Adrenal gland (tissue), 12 donors: ENCODE measurements around the gene ARHGAP25. TPM values are rescaled to one million over a fixed set of nuclear protein-coding genes. Genes with fewer than 3 reads are reported as not detected.
A peak's percentile ranks its signal among the peaks of the same experiment; 100 is the strongest.

ENCODE experiments used
- DNase-seq, 7 donors: peaks; one replicate each; pipeline ENCODE4 v3.0.0-alpha.2; 2019 to 2020
- H3K27ac ChIP-seq, 5 donors: fragments of 200-600 bp; sonication (generic) in 4 of 5; 1 replicate in 3 of 5; 2 replicates in 2 of 5; pipeline versions ENCODE4 v1.5.1 to v1.8.0; 2016 to 2020; ENCODE audit warnings: mild to moderate bottlenecking in 1 of 5
- H3K27me3 ChIP-seq: fragments of 200-600 bp; 2 replicates; pipeline ENCODE4 v1.8.0; 2021
- H3K36me3 ChIP-seq, 2 donors: fragments of 200-600 bp; replicated peaks in 1 of 2; 1 replicate in 1 of 2; 2 replicates in 1 of 2; pipeline versions ENCODE4 v1.5.1 to v1.8.0; 2018 to 2022
- H3K4me1 ChIP-seq, 2 donors: fragments of 200-600 bp; replicated peaks in 1 of 2; 1 replicate in 1 of 2; 2 replicates in 1 of 2; pipeline versions ENCODE4 v1.5.1 to v1.8.0; 2018 to 2021
- H3K4me3 ChIP-seq, 4 donors: fragments of 200-600 bp; sonication (generic) in 3 of 4; one replicate each; pipeline ENCODE4 v1.5.1; 2016 to 2018
- H3K9me3 ChIP-seq, 3 donors: fragments of 200-600 bp; sonication (generic) in 1 of 3; replicated peaks in 1 of 3; 1 replicate in 2 of 3; 2 replicates in 1 of 3; pipeline versions ENCODE4 v1.5.1 to v1.8.0; 2016 to 2021
- CTCF ChIP-seq, 6 experiments: fragments of 450-650 bp in 4 of 6; fragments of 200-600 bp in 2 of 6; sonication (generic) in 1 of 6; IDR thresholded peaks; 1 replicate in 5 of 6; 2 replicates in 1 of 6; pipeline versions ENCODE4 v1.5.1 to v1.8.0; 2016 to 2021; ENCODE audit warnings: antibody characterized with exemption in 6 of 6, mild to moderate bottlenecking in 2 of 6, moderate library complexity in 1 of 6
- POLR2A ChIP-seq, 2 donors: fragments of 450-650 bp; IDR thresholded peaks; one replicate each; pipeline ENCODE4 v1.6.1; 2017; ENCODE audit warnings: antibody characterized with exemption in 2 of 2, mild to moderate bottlenecking in 2 of 2, moderate library complexity in 1 of 2
- WGBS, 4 donors: extraction: QIAGEN DNeasy Blood & Tissue Kit in 2 of 4; methylation state at CpG; one replicate each; pipeline versions ENCODE4 v1.1.5 to v1.1.7; 2013 to 2017; 5-methylcytosine and 5-hydroxymethylcytosine counted together
- intact Hi-C, 2 donors: fragments of 100-400 bp; cut with DNase I; formaldehyde crosslinking; loops; one replicate each; pipeline versions ENCODE4 v1.14.1 to v1.15.0; 2022 to 2023
- polyA plus RNA-seq, 3 donors: library from polyadenylated mRNA; stranded (reverse); fragments of 200-250 nt in 2 of 3; fragments of 350-450 nt in 1 of 3; fragmentation: Illumina TruSeq in 1 of 3; extraction: RNeasy Lipid Tissue Mini Kit (QIAGEN cat#74804) in 1 of 3; gene quantifications; one replicate each; pipeline ENCODE4 v1.2.3, GENCODE V29; 2013 to 2014
- total RNA-seq, 9 donors: library from RNA; depleted of rRNA in 4 of 9; stranded (reverse); fragments of >200 nt in 4 of 9; fragments of 120-200 nt in 1 of 9; fragmentation: NEBNext Ultra II Directional in 1 of 9; extraction: Animal tissue kit (Norgen Biotek cat#: 25700) in 1 of 9; gene quantifications; one replicate each; pipeline versions ENCODE4 v1.1.0 to v1.2.4, GENCODE V29; 2013 to 2023
- donor health status: healthy with polysubstance abuse.
- donor health status: Bipolar disorder and iron deficiency.
- donor health status: DM: yes; HTN: yes; CAD: no.
- donor health status: DM: no; HTN: no; CAD: no.
- donor health status: DM: no; HTN: no; CAD: no.
- donor health status: DM: yes; HTN: yes; CAD: no.

The ARHGAP25 gene
- total and polyA plus RNA-seq, 12 donors, result 5.5 to 17.6 (median 10.6) TPM

GRCh38 chr2:68768951-68769350, 34.3 kb downstream of the ARHGAP25 start:
- H3K36me3 ChIP-seq, result no peaks in the 10 kb centered on the region
- no peak overlapping the region for H3K4me3 ChIP-seq
- intact Hi-C loops, result no loop called here
- H3K27me3 ChIP-seq, result no peaks in the 10 kb centered on the region
- peaks cover 0 to 55% of the 10 kb centered on the region in 2 donors for H3K4me1 ChIP-seq
- TF ChIP-seq CTCF (IDR thresholded peaks at IDR 0.05) (no peak), POLR2A (IDR thresholded peaks at IDR 0.05) (no peak)
- no peaks in the 10 kb centered on the region for H3K9me3 ChIP-seq
- H3K27ac ChIP-seq, result no peak overlapping the region
- DNase-seq, result no peak

- H3K27ac ChIP-seq, result peak overlapping the region in 2 of 5 donors; percentile 4 to 78
- H3K36me3 ChIP-seq, result no peaks in the 10 kb centered on the region
- 73 to 89% (median 86%) methylated on average over 6 of the region's 6 CpGs for WGBS, 4 donors
- H3K4me3 ChIP-seq, result no peak overlapping the region
- no peak for TF ChIP-seq CTCF (IDR thresholded peaks at IDR 0.05)
- TF ChIP-seq POLR2A (IDR thresholded peaks at IDR 0.05), result no peak
- intact Hi-C loops, result no loop called here
- no peaks in the 10 kb centered on the region for H3K9me3 ChIP-seq
- no peaks in the 10 kb centered on the region for H3K27me3 ChIP-seq
- H3K4me1 ChIP-seq, result peaks cover 0 to 53% of the 10 kb centered on the region in 2 donors
- DNase-seq, result no peak
These were observed 35.1 kb downstream of the ARHGAP25 start for GRCh38 chr2:68769586-68770270.

- WGBS, 4 donors, result 60 to 81% (median 71%) methylated on average over 6 of the region's 6 CpGs
- no peaks in the 10 kb centered on the region for H3K27me3 ChIP-seq
- intact Hi-C loops, result no loop called here
These were observed 35.9 kb downstream of the ARHGAP25 start for GRCh38 chr2:68770271-68771111.

More at GRCh38 chr2:68770271-68771111, 35.9 kb downstream of the ARHGAP25 start:
- Histone ChIP-seq H3K4me3 (no peak overlapping the region), H3K4me1 (peaks cover 0 to 45% of the 10 kb centered on the region in 2 donors), H3K27ac (peak overlapping the region in 3 of 5 donors; percentile 4 to 78 (median 10)), H3K36me3 (no peaks in the 10 kb centered on the region), H3K9me3 (no peaks in the 10 kb centered on the region)
- TF ChIP-seq POLR2A (IDR thresholded peaks at IDR 0.05) (no peak), CTCF (IDR thresholded peaks at IDR 0.05) (no peak)
- no peak for DNase-seq
